ENCODE measurements around the gene SLC22A23. TPM values are rescaled to one million over a fixed set of nuclear protein-coding genes. Genes with fewer than 3 reads are reported as not detected.

Gene SLC22A23
- total RNA-seq, 4 donors from 2014 or later = 26.6 to 42.6 (median 37.6) TPM

GRCh38 chr6:3311826-3312225, 145.0 kb downstream of the SLC22A23 start:
- intact Hi-C loops (cut with DNase I) = no loop called here
- Histone ChIP-seq H3K27ac (no peak overlapping the region), H3K4me3 (no peak overlapping the region)

GRCh38 chr6:3310703-3311102, 146.1 kb downstream of the SLC22A23 start:
- Histone ChIP-seq H3K27me3 (no peaks in the 10 kb centered on the region), H3K9me3 (no peaks in the 10 kb centered on the region), H3K4me1 (peaks cover 0 to 16% (median 0%) of the 10 kb centered on the region in 3 donors), H3K4me3 (no peak overlapping the region), H3K36me3 (peaks cover 0 to 51% (median 17%) of the 10 kb centered on the region in 3 donors), H3K27ac (no peak overlapping the region)
- 46 to 56% methylated on average over 5 to 8 of the region's 9 CpGs for WGBS, 2 donors
- intact Hi-C loops (cut with DNase I) = no loop called here
- TF ChIP-seq CTCF (IDR thresholded peaks at IDR 0.05) (no peak), POLR2A (IDR thresholded peaks at IDR 0.05) (no peak)
- no peak for DNase-seq

More at GRCh38 chr6:3311826-3312225, 145.0 kb downstream of the SLC22A23 start:
- Histone ChIP-seq H3K27me3 (no peaks in the 10 kb centered on the region), H3K9me3 (no peaks in the 10 kb centered on the region), H3K36me3 (peaks cover 0 to 51% (median 11%) of the 10 kb centered on the region in 3 donors), H3K4me1 (peaks cover 0 to 16% (median 0%) of the 10 kb centered on the region in 3 donors)
- no peak for TF ChIP-seq CTCF (IDR thresholded peaks at IDR 0.05)
- TF ChIP-seq POLR2A (IDR thresholded peaks at IDR 0.05) = no peak
- WGBS, 2 donors = 96 to 97% methylated on average over 6 of the region's 6 CpGs
- no peak for DNase-seq

GRCh38 chr6:3310051-3310448, 146.8 kb downstream of the SLC22A23 start:
- H3K27ac ChIP-seq = no peak overlapping the region
- no peaks in the 10 kb centered on the region for H3K27me3 ChIP-seq
- DNase-seq = no peak
- H3K4me1 ChIP-seq = peaks cover 0 to 16% (median 0%) of the 10 kb centered on the region in 3 donors
- intact Hi-C loops (cut with DNase I) = no loop called here
- H3K4me3 ChIP-seq = no peak overlapping the region
- H3K36me3 ChIP-seq = peaks cover 0 to 51% (median 14%) of the 10 kb centered on the region in 3 donors
- no peak for TF ChIP-seq CTCF (IDR thresholded peaks at IDR 0.05)
- TF ChIP-seq POLR2A (IDR thresholded peaks at IDR 0.05) = no peak
- WGBS, 2 donors = 75 to 88% methylated on average over 6 of the region's 6 CpGs
- H3K9me3 ChIP-seq = no peaks in the 10 kb centered on the region

- no peak for TF ChIP-seq POLR2A (IDR thresholded peaks at IDR 0.05)
- TF ChIP-seq CTCF (IDR thresholded peaks at IDR 0.05) = no peak
These were observed 147.3 kb downstream of the SLC22A23 start for GRCh38 chr6:3309391-3310050.

GRCh38 chr6:3308106-3308505, 148.7 kb downstream of the SLC22A23 start:
- intact Hi-C loops (cut with DNase I) = no loop called here
- H3K27ac ChIP-seq = no peak overlapping the region
- H3K4me1 ChIP-seq = peaks cover 0 to 16% (median 0%) of the 10 kb centered on the region in 3 donors
- peaks cover 0 to 43% (median 12%) of the 10 kb centered on the region in 3 donors for H3K36me3 ChIP-seq
- no peak for DNase-seq
- H3K27me3 ChIP-seq = no peaks in the 10 kb centered on the region
- H3K9me3 ChIP-seq = no peaks in the 10 kb centered on the region
- no peak overlapping the region for H3K4me3 ChIP-seq
- no peak for TF ChIP-seq POLR2A (IDR thresholded peaks at IDR 0.05)
- no peak for TF ChIP-seq CTCF (IDR thresholded peaks at IDR 0.05)
- 90 to 94% methylated on average over 10 of the region's 10 CpGs for WGBS, 2 donors

More at GRCh38 chr6:3309391-3310050, 147.3 kb downstream of the SLC22A23 start:
- Histone ChIP-seq H3K9me3 (no peaks in the 10 kb centered on the region), H3K4me3 (no peak overlapping the region), H3K27me3 (no peaks in the 10 kb centered on the region), H3K27ac (no peak overlapping the region), H3K36me3 (peaks cover 0 to 51% (median 12%) of the 10 kb centered on the region in 3 donors), H3K4me1 (peaks cover 0 to 16% (median 0%) of the 10 kb centered on the region in 3 donors)
- intact Hi-C loops (cut with DNase I) = no loop called here
- DNase-seq = no peak
- 82 to 88% methylated on average over 7 to 11 of the region's 11 CpGs for WGBS, 2 donors
